GM19099 (cell line): ENCODE measurements around the gene MAP3K1.

Source experiments
- POLR2A ChIP-seq: IDR thresholded peaks from 3 replicates; pipeline ENCODE4 v1.6.1; 2011; ENCODE audit warnings: low read depth; ENCODE audit not compliant: insufficient read length; ENCODE audit errors: extremely low read depth

The MAP3K1 gene

GRCh38 chr5:56909294-56910209, 94.2 kb downstream of the MAP3K1 start, which contains the start of gene SETD9:
SETD9 (plus strand) TSS chr5:56909596; CDS start chr5:56909646, 50 bp downstream.
- TF ChIP-seq POLR2A = peak; percentile 98

DNA sequence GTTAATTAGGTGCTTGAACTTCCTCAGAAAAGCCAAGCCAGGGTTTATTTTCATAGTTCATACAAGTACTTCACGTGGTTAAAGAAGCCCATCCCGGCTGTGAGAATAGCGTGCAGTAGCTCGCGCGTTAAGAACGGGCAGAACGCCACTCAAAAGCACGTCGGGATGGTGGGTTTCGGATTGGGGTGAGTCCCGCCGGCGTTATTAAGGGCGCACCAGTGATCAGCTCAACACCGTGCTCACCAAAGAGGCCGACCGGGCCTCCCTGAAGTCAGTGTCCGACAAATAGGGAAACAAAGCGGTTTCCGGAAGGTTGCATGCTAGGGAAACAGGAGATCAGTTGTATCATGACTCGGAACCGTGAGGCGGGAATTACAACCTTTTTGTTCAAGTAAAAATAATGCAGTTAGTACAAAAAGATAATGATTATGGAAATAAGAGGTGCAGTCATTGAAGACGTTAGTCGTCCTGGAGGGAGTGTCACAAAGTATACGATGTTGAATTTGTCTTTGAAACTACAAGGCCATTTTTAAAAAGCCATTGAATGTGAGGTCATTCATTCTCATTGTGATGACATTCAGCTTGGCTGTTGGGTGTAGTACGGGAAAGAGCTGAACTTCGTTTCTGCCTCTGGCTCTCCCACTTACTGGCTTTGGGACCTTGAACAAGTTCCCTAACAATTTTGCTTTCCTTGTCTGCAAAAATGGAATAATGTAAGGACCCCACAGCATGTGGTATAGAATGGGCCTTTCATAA, 95.0 kb downstream of the MAP3K1 start:
- TF ChIP-seq POLR2A = no peak

DNA sequence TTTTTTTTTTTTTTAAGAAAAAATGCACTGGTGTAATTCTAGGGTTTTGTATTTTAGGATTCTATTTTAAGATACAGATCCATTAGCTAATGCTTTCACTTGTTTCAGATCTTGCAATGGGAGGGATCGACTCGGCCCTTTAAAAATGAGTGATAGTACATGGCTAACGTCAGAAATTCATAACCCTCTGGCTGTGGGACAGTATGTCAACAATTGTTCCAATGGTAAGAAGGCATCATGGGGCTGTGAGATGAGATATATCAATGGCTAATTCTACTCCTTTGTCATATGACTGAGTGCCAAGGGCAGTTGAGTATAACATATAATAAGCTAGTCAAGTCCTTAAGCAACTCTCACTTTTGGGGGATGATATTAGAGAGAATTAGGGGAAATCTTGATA, 98.4 kb downstream of the MAP3K1 start:
- no peak for TF ChIP-seq POLR2A

- TF ChIP-seq POLR2A = no peak
These were observed 99.3 kb downstream of the MAP3K1 start for GRCh38 chr5:56914678-56915077.

GRCh38 chr5:56917534-56917933, 102.2 kb downstream of the MAP3K1 start:
- TF ChIP-seq POLR2A = no peak

GRCh38 chr5:56918054-56918453, 102.7 kb downstream of the MAP3K1 start:
- TF ChIP-seq POLR2A = no peak

GRCh38 chr5:56919942-56920662, 104.8 kb downstream of the MAP3K1 start:
- no peak for TF ChIP-seq POLR2A

DNA sequence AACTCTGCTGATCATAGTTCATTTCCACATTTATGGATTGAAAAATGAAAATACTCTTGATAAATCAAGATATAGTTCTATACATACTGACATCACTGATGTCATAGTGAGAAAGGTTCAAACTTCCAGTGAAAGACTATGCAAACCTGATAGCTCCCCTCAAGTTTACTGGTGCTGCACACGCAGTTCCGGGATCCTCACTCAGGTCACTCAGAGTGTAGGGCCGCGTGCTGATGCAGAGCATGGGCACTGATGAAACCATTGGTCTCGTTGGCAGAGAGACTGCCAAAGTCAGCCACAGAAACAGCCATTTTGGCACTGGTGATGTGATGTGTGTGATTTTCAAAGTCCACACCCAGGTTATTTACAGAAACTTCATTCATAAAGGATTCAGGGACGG, 107.6 kb downstream of the MAP3K1 start:
- TF ChIP-seq POLR2A = no peak

DNA sequence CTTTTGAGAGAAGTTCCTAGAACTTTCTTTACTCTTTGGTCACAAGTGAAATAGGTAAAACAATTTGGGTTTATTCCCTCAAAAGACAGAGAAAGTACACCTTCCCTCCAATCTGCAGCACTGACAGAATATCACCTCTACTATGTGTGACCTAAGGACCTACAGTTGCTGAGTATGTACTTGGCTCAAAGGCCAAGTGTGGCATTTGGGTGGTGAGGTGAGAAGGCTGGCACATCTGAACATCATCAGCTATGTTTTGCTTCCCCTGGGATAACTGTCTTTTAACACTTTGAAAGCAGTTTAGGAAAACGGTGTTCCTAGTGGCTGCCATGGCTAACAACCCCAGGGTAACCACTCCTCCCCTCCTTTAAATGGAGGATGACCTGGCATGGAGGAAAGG, 119.0 kb downstream of the MAP3K1 start:
- TF ChIP-seq POLR2A = no peak

DNA sequence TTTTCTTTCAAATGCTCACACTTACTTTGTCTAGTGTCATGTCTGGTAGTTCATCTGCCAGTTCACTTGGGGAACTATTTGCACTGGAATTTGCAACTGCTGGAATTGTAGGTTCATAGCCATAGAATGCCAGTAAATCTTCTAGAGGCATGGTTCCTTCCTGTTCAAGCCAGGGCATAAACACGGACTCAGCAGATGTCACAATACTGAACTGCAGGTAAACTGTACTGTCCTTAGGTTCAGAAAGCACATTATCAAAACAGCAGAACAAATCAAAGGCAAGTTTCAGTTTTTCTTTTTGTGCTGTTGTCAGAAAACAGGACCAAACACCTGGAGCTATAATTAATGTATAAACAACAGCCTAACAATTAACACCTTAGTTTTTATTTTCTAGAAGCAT, 123.5 kb downstream of the MAP3K1 start:
- TF ChIP-seq POLR2A = no peak

- no peak for TF ChIP-seq POLR2A
These were observed 126.6 kb downstream of the MAP3K1 start for GRCh38 chr5:56941981-56942380.
